Activated CD4-positive, alpha-beta T cell treated with anti-CD3 and anti-CD28 coated beads, Interleukin-2, amount 50 U/mL, for 16 hours (primary cell): ENCODE data around the gene ATXN1.

Experiments used
- DNase-seq: peaks from one replicate; pipeline ENCODE4 v3.0.0-alpha.2; 2020

The ATXN1 gene

GRCh38 chr6:16742116-16742515 lies 19.1 kb downstream of the ATXN1 start:
- DNase-seq: no peak

GRCh38 chr6:16741112-16742016 lies 19.9 kb downstream of the ATXN1 start:
- peak; percentile 66 for DNase-seq

DNA sequence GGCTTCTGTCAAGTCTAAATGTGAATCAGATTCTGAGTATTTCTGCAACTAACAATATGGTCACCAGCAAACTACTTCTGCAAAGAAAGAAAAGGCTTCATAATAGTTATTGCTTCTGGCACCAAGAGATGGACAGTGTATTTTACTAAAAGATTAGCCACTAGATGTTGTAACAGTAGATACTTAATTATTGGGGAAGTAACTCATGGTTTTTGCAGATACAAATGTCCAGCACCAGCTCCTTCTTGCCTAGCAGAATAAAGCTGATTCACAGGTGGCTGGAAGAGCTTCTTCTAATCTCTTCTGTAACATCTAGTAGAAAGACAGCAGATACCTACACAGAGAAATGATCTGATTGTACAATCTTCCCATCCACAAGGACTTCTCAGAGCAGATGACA lies 21.2 kb downstream of the ATXN1 start:
- no peak for DNase-seq

DNA sequence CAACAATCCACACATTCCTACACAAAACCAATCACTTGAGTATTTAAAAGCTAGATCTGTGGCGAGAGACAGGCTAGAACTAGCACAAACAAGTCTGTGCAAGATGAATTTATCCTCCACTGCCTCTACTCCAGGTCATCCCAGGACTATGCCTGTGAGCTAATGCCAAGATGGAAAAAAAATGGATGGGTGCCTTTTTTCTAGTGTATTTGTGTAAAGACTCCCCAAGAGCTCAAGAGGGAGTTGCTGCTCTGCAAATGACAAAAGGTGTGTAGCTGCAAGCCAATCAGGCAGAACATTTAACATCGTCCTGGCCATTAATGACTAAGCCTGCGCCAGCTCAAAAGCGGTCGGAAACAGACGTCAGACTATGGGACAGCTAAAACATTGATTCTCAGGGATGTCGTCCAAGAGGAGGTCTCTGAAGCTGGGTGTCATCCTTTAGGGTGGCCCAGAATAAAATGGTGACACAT lies 21.9 kb downstream of the ATXN1 start:
- no peak for DNase-seq

- no peak for DNase-seq
Measured at GRCh38 chr6:16737925-16738324, 23.3 kb downstream of the ATXN1 start.

GRCh38 chr6:16736856-16737775 lies 24.1 kb downstream of the ATXN1 start:
- no peak for DNase-seq

DNA sequence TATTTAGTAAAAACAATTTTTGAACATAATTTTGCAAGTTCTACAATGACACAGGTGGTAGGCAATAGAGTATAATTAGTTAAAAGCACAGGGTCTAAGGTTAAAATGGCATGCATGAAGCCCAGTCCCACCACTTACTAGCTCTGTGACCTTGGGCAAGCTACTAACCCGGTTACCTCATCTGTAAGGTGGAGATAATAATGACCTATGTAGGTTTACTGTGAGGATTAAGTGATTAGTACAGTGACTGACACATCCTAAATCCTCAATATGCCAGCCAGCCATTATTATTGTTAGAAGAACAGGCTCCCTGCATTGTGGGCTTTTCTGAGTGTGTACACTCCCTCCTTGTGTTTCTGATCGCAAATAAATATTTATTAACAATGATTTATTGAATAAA lies 26.2 kb downstream of the ATXN1 start:
- no peak for DNase-seq

GRCh38 chr6:16733085-16733484 lies 28.2 kb downstream of the ATXN1 start:
- no peak for DNase-seq

DNA sequence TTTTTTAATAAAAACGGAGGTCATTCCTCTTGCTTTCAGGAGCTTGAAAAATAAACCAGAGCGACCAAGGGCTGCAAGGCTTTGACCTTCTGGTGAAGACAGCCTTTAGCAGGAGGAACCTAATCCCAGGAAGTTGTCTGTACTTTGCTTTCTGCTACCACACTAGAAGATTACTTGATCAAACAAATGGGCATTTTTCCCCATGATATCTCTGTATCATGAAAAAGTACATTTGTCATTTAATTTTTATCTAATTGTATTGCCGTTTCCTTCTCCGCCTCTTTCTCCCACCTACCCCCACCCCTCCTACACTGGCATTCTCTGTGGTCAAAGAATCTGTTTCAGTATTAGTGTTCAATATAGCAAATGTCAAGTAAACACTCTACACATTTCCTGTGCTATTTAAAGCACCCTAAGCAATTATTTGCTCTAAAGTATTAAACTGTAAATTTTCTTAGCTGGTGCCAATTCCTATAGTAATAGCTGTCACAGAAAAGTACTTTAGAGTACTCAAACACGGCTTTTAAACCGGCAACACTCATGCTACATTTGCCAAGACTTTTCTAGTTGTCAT lies 29.7 kb downstream of the ATXN1 start:
- DNase-seq: peak; percentile 87

GRCh38 chr6:16730738-16731477 lies 30.4 kb downstream of the ATXN1 start:
- no peak for DNase-seq

GRCh38 chr6:16729744-16730143 lies 31.5 kb downstream of the ATXN1 start:
- no peak for DNase-seq

DNA sequence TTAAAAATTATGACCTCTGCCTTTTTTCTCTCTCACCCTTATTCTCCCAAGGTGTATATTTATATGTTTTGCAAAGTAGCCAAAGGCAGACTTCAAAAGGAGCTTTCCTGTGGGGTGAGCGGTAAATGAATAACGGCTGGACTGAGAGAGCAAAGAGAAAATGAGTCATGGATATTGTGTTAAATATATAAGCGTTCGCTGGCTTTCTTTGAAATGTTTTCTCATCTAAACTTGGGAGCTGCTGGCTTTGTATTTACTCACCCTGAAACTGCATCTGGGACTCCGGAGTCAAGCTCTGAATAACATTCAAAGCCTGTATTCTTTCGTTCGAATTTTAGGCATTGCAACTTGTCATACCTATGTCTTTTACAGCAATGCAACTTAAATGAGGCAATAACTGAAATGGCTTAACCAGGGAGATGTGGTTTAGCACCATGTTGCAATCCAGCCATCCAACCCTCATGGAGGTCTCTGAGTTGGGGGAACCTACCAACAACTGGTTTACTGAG lies 32.0 kb downstream of the ATXN1 start:
- peak; percentile 89 for DNase-seq

DNA sequence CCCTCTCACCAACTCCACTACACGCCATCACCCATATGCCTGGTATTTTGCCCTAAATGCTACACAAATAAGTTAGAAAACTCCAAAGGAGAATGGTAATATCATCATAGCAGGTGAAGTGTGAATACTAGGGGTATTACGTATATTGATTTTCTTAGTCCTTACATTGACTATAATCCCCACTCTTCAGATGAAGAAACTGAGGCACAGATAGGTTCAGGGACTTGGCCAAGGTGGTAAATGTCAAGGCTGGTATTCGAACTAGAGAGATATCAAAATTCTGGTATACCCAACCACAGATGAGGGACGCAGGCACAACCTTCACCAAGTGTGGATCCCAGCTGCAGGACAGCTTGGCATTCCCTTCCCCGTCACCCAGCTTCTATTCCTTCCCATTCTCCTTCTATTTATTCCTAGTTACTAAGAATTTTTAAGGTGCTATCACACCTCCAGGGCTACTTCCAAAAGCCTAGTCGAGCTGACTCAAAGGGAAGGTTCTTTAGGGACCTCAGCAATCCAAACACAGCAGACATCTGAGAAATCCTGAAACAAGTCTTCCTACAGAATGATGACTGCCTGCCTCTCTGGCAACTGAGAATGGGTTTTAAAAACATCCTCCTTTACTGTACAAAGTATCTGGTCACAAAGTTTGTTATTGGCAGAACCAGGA lies 32.6 kb downstream of the ATXN1 start:
- DNase-seq: no peak

GRCh38 chr6:16727996-16728395 lies 33.3 kb downstream of the ATXN1 start:
- no peak for DNase-seq

DNA sequence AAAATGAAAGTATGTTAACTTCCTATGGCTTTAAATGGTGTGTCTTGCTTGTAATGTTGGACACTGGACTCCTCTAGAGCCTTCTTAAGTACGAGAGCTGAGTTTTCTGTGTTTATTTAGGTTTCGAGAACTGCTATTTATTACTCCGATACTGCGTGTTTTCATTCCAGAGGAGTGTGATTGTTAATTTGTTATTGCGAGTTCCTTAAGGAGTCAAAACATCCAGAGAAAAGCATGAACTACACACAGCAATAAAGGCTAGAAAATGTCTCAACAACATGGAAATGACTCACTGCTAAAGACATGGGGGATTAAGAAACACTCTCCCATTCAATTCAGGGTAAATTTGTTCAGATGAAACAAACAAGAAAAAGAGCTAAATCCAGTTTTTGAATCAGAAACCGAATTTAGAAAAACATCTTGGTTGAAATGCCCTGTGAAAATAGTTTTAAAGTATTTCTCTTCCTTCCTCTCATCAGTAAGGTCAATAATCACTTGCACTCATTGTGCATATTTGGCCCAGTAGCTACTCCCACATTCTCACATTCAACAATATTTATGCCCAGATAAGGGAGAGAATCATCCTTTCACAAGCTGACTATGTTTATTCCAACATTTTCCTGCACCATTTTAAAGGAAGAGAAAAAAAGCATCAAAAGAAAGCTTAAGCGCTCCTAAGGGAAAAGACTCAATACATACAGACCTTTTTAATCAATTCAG lies 36.0 kb downstream of the ATXN1 start:
- DNase-seq: no peak

DNA sequence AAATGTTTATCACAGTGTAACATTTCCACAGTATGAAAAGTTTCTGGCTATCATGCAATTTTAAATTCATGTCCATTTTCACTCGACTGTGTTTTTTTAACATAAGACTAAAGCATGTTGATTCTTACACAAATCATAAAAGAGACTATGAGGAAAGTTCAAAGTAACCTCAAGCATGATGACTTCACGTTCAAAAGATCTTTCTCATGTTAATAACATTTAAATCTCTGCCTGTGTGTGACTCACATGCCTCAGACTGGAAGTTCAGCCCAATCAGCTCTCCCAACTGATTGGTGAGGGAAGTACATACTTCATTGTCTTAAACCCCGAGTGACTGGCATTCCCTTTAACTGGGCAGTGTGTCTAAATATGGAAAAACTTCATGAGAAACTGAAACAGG lies 37.4 kb downstream of the ATXN1 start:
- DNase-seq: no peak

DNA sequence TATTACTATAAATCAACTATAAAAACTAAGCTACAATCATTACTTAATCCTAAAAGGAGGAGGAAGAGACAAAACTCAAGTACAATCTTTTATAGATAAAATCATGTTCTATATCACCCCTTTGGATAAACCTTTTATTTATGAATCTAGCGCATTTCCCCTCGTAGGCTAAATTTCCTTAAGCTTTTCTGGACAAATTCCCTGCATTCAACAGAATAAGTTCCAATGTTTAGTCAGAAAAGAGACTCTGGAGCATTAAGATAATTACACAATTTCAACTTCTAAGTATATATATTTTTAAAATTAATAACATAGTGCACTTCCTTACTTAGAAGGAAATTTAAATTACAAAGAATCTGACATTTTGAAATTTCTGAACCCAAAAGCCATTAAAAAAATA lies 37.9 kb downstream of the ATXN1 start:
- no peak for DNase-seq

DNA sequence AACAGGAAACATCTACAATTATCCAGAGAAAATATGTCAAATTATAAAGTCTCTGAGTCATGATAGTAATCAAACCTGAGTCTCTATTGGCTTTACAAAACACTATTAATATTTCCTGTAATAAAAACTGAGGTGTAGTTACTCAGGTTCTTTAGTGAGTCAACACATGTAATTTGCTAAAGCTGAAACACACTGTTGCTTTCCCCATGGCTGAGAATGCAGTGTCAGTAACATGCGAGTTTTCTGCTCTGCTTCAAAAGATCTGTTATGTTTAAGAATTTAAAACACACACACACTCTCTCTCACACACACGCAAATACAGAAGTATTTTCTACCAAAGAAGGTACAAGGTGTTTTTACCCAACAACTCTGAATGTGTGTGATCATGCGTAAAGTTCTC lies 38.6 kb downstream of the ATXN1 start:
- DNase-seq: no peak

DNA sequence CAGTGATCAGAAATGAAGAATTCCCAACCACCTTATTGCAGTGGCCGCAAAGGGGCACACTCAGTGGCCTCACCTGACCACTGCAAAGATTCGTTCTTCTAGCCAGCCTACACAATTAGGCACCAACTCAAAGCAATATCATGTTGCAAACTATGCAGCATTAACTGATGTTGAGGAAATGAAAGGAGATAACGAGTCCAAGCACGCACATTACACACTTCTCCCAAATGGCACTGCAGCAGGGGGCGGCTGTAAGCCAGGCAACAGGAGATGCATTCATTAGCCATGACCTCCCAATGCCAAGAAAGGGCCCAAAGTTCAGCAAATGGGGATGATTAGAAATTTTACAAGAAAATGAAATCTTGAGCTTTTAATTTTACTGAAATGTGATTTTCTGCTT lies 39.3 kb downstream of the ATXN1 start:
- no peak for DNase-seq

DNA sequence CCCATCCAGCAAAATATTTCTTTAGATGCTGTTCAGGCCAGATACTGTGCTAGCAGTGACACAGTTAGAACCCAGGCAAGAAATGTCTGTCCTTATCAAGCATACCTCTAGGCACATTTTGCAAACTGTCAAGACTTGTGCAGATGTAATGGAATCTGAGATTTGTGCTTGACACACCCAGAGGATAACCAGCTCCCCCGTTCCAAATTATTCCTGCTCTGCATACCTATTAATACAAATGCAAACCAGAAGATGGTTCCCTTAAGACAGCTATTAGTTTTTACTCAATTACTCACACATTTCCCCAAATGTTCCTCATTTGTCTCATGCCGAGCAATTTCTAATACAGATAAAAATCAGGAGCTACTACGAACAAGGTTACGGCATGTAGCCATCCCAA lies 40.4 kb downstream of the ATXN1 start:
- no peak for DNase-seq

DNA sequence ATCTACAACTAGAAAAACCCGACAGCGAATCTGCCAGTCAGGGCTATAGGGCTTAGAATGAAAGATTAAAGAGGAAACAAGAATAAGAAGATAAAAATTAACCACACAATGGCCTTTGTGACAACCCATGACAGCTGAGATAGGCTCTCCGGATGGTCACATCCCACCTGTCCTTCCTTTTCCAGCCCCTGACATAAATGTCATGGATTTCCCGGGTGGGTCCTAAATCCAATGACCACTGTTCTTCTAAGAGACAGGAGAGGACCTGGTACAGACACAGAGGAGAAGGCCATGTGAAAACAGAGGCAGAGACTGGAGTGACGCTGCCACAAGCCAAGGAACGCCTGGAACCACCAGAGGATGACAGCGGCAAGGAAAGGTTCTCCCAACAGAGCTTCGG lies 41.8 kb downstream of the ATXN1 start:
- DNase-seq: no peak
